GM18867 (cell line): ENCODE results near the gene CUX1.

ENCODE experiments used
- ATAC-seq: cut with Tn5 transposase; IDR thresholded peaks from one replicate; pipeline ENCODE4 v1.9.1; 2021; ENCODE audit warnings: mild to moderate bottlenecking, moderate library complexity; ENCODE audit not compliant: unreplicated experiment

Gene CUX1, protein sequence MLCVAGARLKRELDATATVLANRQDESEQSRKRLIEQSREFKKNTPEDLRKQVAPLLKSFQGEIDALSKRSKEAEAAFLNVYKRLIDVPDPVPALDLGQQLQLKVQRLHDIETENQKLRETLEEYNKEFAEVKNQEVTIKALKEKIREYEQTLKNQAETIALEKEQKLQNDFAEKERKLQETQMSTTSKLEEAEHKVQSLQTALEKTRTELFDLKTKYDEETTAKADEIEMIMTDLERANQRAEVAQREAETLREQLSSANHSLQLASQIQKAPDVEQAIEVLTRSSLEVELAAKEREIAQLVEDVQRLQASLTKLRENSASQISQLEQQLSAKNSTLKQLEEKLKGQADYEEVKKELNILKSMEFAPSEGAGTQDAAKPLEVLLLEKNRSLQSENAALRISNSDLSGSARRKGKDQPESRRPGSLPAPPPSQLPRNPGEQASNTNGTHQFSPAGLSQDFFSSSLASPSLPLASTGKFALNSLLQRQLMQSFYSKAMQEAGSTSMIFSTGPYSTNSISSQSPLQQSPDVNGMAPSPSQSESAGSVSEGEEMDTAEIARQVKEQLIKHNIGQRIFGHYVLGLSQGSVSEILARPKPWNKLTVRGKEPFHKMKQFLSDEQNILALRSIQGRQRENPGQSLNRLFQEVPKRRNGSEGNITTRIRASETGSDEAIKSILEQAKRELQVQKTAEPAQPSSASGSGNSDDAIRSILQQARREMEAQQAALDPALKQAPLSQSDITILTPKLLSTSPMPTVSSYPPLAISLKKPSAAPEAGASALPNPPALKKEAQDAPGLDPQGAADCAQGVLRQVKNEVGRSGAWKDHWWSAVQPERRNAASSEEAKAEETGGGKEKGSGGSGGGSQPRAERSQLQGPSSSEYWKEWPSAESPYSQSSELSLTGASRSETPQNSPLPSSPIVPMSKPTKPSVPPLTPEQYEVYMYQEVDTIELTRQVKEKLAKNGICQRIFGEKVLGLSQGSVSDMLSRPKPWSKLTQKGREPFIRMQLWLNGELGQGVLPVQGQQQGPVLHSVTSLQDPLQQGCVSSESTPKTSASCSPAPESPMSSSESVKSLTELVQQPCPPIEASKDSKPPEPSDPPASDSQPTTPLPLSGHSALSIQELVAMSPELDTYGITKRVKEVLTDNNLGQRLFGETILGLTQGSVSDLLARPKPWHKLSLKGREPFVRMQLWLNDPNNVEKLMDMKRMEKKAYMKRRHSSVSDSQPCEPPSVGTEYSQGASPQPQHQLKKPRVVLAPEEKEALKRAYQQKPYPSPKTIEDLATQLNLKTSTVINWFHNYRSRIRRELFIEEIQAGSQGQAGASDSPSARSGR (N-terminal part only)

DNA sequence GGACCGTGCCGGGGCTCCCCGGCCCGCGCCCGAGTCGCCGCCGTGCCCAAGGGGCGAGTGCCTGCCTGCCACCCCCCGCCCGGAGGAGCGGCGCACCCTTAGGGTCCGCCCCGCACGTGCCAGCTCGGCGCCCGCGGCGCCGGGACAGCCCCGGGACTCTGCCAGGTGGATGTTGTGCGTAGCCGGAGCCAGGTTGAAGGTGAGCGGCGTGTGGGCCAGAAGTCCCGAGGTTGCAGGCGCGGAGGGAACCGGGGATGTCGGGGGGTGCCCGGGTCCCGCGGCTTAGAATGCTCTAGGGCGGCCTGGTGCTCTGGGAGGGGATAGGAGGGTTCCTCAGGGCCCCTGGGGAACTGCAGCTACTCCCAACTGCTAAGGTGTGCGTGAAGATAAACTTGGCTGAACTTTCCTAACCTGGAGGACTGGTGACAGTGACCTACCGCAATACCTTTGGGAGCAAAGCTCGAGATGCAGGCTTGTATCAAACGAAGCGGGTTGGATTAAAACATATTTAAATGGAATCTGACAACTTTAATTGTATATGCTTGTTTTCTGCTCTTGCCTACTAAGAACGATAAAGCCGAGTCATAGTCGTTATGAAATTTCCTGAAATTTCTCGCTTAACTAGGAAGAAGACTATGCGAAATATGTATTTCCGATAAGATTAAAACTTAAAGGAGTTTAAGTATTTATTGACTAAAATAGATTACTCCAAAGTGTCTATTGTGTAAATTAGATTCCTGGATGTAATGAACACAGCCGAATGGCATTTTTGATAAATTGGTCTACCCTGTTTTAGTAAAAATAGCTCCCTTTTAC is at the start of gene CUX1:
Gene CUX1, plus strand, starts transcription at position 156 of the 816 bp plus-strand sequence. Its CDS starts 14 bp downstream, at position 170.
- ATAC-seq, result no peak

DNA sequence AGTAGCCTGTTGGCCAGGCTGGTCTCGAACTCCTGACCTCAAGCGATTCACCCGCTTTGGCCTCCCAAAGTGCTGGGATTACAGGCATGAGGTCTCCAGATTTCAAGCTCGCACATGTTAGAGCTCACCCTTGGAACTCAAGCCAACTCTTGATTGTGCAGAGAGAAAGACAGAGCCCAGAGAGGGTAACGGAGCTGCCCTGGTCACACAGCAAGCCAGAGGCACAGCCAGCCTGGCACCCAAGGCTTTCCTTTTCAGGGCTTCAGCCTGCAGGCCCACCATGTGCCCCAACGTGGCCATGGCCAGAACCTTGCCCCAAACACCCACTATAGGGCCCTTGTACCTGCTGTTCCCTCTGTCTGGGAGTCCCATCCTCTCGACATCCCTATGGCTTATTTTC is 49.1 kb upstream of the CUX1 start:
- no peak for ATAC-seq

DNA sequence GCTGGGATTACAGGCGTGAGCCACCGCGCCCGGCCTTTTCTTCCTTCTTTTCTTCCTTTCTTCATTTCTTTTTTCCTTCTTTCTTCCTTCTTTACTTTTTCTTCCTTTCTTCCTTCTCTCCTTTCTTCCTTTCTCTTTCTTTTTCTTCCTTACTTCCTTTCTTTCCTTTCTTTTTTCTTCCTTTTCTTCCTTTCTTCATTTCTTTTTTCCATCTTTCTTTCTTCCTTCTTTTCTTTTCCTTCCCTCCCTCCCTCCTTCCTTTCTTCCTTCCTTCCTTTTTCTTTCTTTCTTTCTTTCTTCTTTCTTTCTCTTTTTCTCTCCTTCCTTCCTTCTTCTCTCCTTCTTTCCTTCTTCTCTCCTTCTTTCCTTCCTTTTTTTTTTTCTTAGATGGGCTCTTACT is 47.0 kb upstream of the CUX1 start:
- no peak for ATAC-seq

DNA sequence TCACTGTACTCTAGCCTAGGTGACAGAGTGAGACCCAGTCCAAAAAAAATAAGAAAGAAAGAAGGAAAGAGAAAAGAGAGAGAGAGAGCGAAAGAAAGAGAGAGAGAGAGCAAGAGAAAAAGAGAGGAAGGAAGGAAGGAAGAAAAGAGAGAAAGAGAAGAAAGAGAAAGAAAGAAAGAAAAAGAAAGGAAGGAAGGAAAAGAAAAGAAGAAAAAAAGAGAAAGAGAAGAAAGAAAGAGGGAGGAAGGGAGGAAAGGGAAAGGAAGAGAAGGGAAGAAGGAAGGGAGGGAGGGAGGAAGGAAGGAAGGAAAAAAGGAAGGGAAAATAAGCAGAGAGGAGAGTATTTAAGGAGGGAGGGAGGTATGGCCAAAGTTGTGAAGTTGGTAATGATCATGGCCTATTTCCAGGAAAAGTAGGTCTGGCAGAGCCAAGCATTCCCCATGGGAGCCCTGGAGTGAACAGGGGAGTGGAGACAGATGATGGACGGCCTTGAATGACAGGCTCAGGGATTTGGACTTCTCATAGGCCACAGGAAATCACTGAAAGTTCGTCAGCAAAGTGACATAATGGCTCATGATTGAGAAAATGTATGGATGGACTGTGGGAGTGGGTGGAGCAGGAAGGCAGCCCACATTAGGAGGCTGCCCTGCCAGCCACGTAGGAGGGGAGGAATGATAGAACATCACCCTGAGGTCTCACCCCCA is 44.8 kb upstream of the CUX1 start:
- no peak for ATAC-seq

DNA sequence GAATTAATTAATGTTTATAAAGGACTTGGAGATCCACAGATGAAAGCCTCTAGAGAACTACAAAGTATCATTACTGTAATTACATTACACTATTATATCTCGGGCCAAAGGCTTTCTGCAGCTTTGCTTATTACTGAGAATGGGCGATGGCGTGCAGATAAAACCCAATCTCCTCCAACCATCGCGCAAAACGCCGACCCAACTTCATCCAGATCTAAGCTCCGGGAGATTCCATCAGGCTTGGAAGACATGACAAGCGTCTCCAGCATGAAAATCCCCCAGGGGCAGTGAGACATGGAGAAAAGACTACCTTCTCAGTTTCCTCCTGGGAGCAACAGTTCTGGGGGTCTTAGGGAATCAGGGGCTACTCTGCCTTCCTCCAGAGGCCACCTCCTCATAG is 42.2 kb upstream of the CUX1 start:
- no peak for ATAC-seq

DNA sequence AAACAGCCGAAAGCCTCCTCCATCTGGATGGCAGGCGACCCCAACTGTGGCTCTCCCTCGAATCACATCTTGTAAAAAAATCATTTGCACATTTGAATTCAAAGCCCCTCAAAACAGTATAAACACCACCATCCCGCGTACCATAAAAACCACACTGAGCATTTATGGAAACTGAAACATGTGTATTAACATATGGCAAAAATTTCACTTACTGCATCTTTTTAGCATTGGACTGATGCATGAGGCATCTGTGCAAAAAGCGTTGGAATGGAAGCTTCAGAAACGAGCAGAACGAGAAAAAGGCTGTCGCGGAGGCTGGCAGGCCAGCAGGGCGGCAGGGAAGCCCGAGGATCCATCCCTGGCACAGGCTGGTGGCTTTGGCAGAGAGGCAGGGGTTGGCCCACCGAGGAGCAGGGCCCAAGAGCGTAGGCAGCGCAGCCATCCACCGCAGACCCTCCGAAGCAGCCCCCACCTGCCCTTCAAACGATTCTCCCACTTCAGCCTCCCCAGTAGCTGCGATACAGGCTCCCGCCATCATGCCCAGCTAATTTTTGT is 39.3 kb upstream of the CUX1 start:
- ATAC-seq, result no peak

DNA sequence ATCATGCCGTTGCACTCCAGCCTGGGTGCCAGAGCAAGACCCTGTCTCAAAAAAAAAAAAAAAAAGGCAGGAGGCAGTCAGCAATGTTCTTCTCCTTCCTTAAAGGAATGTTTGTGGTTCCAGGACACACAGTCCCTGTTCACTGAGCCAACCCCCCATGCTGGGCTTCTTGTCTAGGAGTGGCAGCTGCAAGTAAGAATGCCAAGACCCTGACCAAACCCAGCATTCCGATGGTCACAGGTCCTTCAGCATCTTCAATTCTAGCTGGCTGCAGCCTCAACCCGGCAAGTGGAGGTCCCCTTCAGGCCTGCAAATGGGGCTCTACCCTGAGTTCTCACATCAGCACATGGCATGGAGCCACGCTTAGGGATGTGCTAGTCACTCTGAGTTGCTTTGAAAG is 38.2 kb upstream of the CUX1 start:
- ATAC-seq, result no peak

DNA sequence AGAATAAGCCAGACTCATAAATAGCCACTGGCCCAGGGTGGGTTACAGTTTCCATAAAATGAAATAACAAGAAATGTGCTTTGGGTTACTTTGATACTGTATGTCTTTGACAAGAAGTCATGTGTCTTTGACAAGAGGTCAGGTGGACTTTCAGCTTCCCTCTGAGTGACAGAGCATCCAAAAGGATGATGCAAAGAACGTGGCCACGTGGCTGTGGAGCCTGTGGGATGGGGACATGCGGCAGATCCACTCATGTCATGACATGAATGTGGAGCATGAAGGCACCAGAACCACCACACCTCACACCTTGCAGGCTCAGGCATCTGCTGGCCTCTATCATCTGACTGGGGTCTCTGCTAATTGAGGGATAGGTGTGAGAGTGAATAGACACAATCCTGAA is 37.1 kb upstream of the CUX1 start:
- no peak for ATAC-seq

DNA sequence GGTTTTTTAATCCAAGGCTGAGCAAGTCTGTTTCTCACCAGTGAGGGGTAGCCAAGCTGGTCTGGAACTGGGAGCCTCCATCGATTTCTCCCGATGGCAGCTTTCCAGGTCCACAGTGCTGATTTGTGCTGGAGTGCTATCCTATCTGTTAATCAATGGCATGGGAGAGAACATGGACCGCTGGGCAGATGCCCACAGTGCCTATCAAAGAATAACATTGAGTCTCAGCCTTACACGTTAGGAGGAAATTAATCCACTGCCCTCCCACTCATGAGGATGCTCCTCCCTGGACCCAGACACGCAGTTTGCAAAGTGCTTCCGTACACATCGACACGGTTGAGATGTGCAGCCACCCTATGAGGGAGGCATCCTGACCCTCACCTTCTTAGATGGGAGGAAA is 36.0 kb upstream of the CUX1 start:
- ATAC-seq, result no peak

DNA sequence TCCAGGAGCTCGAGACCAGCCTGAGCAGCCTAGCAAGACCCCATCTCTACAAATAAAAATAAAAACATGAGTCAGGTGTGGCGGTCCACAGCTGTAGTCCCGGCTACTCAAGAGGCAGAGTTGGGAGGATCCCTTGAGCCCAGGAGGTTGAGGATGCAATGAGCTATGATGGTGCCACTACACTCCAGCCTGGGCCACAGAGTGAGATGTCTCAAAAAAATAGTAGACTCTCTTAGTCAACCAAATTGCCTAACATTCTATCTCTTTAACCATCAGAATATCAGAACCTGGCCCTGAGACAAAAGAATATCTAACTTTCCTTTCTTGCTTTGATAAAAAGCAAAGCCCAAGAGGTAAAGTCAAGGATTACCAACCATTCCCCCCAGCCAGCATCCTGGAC is 35.0 kb upstream of the CUX1 start:
- ATAC-seq, result no peak

DNA sequence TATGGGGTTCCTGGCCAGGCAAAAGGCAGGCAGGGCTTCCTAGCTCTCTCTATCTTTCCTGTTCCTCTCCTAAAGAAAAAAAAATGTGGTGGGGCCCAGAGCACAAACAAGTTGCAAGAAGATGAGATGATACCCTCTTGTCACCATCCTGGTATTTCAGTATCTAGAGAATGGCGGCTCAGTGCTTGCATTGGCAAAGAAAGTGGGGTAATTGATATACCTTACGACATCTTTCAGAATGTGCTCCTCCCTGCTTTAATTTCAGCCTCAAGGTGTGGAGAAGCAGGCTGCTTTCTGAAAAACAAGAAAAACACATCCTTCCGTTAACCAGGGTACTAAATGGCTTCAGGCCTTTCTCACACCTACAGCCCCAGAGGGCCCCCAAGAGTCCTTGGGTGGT is 34.5 kb upstream of the CUX1 start:
- ATAC-seq, result no peak

DNA sequence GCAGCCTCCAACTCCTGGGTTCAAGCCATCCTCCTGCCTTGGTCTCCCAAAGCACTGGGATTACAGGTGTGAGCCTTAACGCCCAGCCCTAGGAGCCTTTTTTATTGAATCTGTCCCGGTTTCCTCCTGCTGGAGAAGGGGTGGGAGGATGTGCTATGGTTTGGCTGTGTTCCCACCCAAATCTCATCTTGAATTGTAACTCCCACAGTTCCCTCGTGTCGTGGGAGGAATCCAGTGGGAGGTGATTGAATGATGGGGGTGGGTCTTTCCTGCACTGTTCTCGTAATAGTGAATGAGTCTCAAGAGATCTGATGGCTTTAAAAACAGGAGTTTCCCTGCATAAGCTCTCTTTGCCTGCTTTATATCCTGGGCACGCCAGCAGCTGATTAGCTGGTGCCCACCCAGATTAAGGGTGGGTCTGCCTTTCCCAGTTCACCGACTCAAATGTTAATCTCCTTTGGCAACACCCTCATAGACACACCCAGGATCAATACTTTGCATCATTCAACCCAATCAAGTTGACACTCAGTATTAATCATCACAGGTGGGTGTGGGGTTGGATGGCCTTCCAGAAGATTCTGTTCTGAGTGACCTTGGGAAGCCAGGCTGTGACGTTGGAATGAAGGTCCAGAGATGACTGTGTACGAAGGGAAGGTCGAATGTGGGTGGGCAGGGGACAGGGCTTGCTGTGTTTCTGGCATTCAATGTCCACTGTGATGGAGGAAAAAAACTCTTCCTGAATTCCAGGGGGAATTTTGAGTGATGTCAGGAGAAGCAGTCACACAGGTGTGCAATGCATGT is 33.8 kb upstream of the CUX1 start:
- no peak for ATAC-seq

DNA sequence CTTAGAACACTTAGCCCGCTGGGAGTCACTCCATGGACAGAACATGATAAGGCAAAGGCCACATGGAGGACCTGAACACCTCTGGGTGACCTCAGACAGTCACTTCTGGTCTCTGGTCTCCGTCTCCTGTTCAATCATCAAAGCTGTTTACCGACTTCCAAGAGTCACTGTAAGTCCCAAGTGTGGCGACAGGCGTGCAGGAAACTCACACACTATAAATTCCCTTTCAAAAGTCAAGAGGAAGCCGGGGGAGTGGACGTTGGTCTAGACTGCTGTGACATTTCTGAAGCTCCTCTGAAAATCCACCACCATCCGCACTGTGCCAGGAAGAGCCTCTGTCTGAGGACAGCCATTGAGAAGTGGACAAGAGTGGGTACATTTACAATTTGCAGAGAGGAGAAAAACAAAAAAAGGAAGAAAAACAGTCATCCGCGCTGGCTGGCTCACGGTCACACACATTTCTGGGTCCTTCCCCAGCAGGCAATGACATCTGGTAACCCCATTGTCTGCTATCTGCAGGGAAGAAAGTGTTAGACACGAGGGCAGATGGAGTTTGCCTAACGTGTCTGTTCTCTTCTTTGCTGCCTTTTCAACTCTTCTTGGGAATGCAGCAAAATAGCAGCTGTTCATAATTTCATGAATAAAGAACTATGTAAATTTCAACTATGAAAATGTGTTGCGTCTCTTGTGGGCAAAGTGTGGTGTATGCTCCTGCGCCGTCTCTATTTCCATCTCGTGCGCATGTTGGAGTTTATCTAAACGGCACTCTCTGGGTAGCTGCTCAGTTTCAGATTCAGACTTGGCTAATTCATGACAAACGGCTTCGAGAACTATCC is 32.9 kb upstream of the CUX1 start:
- no peak for ATAC-seq

DNA sequence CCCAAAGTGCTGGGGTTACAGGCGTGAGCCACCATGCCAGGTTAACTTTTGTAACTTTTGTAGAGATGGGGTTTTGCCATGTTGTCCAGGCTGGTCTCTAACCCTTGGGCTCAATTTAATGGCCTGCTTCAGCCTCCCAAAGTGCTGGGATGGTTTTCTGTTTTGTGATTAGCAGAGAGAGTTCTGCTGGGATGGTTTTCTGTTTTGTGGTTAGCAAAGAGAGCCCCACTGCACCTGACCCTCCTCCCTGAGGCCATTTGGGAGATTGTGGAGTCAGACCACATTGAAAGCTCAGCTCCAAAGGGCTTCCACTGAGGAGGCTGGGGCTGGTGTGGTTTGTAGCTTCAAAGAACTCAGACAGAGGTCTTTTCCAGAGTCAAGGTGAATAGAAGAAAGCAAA is 29.6 kb upstream of the CUX1 start:
- ATAC-seq, result no peak

DNA sequence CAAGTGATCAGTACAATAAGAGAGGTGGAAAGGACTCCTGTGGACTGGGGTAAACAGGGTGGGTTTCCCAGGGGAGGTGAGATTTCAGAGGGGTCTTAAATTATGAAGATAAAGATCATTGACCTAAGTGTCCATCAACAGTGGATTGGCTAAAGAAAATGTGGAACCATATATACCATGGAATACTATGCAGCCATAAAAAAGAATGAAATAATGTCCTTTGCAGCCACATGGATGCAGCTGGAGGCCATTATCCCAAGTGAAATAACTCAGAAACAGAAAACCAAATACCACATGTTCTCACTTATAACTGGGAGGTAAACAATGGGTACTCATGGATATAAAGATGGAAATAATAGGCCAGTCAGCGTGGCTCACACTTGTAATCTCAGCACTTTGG is 28.9 kb upstream of the CUX1 start:
- no peak for ATAC-seq

DNA sequence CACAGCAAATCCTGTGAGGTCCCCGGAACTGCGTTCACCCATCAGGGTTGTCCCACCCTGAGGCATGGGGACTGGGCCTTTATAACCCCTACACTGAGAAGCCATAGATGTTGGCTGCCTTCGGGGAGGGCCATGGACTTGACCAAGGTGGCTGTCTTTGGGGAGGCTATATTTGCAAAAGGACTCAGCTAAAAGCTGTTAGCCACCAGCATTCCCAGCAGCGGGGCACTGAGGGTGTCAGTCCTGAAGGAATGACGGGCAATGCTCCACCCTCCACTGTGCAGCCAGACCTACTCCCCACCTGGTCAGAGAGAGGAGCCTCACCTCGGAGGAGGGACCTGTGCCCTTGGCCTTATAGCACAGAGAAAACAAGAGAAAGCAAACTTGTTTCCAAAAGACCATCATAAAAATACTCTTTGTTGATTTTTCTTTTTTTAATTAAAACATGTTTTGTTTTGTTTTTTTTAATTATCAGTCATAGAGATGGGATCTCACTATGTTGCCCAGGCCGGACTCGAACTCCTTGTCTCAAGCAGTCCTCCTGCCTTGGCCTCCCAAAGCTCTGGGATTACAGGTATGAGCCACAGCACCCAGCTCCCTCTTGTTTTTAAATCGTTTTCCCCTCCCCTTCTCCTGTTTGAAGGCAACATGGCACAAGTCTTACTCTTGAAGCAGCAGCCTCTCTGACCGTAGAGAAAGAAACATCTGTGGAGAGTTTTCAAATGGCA is 26.7 kb upstream of the CUX1 start:
- no peak for ATAC-seq

DNA sequence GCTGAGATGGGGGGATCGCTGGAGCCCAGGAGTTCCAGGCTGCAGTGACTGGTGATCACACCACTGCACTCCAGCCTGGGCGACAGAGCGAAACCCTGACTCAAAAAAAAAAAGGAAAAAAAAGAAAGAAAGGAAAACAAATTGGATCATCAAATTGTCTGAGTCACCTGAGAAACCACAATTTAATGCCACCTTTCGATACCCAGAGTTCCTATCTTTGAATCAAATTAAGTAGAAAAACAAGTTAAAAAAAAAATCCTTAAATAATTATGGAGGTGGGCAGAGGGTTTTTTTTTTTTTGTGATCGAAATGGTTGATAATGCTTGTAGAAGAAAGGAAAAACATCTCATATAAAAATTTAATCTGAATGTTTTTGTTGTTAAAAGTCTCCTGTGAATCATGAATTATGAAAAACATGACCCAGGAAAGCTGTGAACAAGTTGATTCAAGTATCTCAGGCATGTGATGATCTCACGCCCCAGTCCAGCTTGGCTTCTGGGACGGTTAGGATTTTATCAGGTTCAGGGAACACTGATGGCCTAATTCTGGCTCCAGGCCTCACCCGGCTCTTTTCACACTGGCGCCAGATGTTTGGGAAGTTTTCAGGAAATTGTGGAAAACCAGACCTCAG is 25.3 kb upstream of the CUX1 start:
- ATAC-seq, result no peak
